ENCODE measurements around the gene NCR2.

NCR2 gene

GRCh38 chr6:41399424-41399823, 64.0 kb downstream of the NCR2 start:
- H3K9me3 ChIP-seq (ENCODE audit: severe bottlenecking), result peaks cover 24% of the 10 kb centered on the region
- no peaks in the 10 kb centered on the region for H3K36me3 ChIP-seq
- H3K27me3 ChIP-seq (ENCODE audit: insufficient read depth, low read depth, severe bottlenecking), result no peaks in the 10 kb centered on the region
- H3K27ac ChIP-seq, result no peak overlapping the region
- no peak for DNase-seq
- TF ChIP-seq CTCF (IDR thresholded peaks at IDR 0.05; ENCODE audit: low read depth, low read length), result no peak
- H3K4me3 ChIP-seq (ENCODE audit: low read depth, low read length), result no peak overlapping the region
